WTC11 (cell line): ENCODE measurements around the gene DLL4. TPM values are rescaled to one million over a fixed set of nuclear protein-coding genes. Genes with fewer than 3 reads are reported as not detected.
A peak's percentile ranks its signal among the peaks of the same experiment; 100 is the strongest.

Source experiments
- ARID4B ChIP-seq: sonication (generic); formaldehyde crosslinking; IDR thresholded peaks from 2 replicates; pipeline ENCODE4 v1.8.0; 2023; ENCODE audit warnings: missing genetic modification reagents, mild to moderate bottlenecking, borderline replicate concordance
- CDX4 ChIP-seq: fragments of 250-450 bp; sonication (Bioruptor Pico); IDR thresholded peaks from 2 replicates; pipeline ENCODE4 v1.9.0; 2021; ENCODE audit warnings: moderate library complexity, mild to moderate bottlenecking, inconsistent platforms, borderline replicate concordance
- CREB1 ChIP-seq: sonication (generic); formaldehyde crosslinking; IDR thresholded peaks from 2 replicates; pipeline ENCODE4 v1.8.0; 2023; ENCODE audit warnings: mild to moderate bottlenecking, missing genetic modification reagents
- E2F1 ChIP-seq: sonication (generic); formaldehyde crosslinking; IDR thresholded peaks from 2 replicates; pipeline ENCODE4 v1.8.0; 2022; ENCODE audit warnings: mild to moderate bottlenecking, missing genetic modification reagents
- E2F4 ChIP-seq: sonication (generic); formaldehyde crosslinking; IDR thresholded peaks from 2 replicates; pipeline ENCODE4 v1.8.1; 2022; ENCODE audit warnings: low read depth, mild to moderate bottlenecking, moderate library complexity, missing genetic modification reagents, borderline replicate concordance
- GABPB1 ChIP-seq: sonication (generic); formaldehyde crosslinking; IDR thresholded peaks from 2 replicates; pipeline ENCODE4 v1.8.1; 2023; ENCODE audit warnings: mild to moderate bottlenecking, missing genetic modification reagents
- HMGXB4 ChIP-seq: sonication (generic); formaldehyde crosslinking; IDR thresholded peaks from 2 replicates; pipeline ENCODE4 v1.8.1; 2023; ENCODE audit warnings: mild to moderate bottlenecking, moderate library complexity, missing genetic modification reagents
- IRF2 ChIP-seq: sonication (generic); formaldehyde crosslinking; IDR thresholded peaks from 2 replicates; pipeline ENCODE4 v1.8.0; 2022; ENCODE audit warnings: low read depth, missing genetic modification reagents, borderline replicate concordance
- NR2C2 ChIP-seq: sonication (generic); formaldehyde crosslinking; IDR thresholded peaks from 2 replicates; pipeline ENCODE4 v1.8.0; 2022; ENCODE audit warnings: mild to moderate bottlenecking, missing genetic modification reagents
- PRDM15 ChIP-seq: sonication (generic); formaldehyde crosslinking; IDR thresholded peaks from 2 replicates; pipeline ENCODE4 v1.8.0; 2022; ENCODE audit warnings: missing genetic modification reagents
- RORB ChIP-seq: fragments of 250-450 bp; sonication (Bioruptor Pico); IDR thresholded peaks from 2 replicates; pipeline ENCODE4 v1.9.0; 2021; ENCODE audit warnings: mild to moderate bottlenecking
- TCF7 ChIP-seq: sonication (generic); formaldehyde crosslinking; IDR thresholded peaks from 2 replicates; pipeline ENCODE4 v1.8.0; 2022; ENCODE audit warnings: mild to moderate bottlenecking, low read depth, missing genetic modification reagents, moderate library complexity
- USF2 ChIP-seq: sonication (generic); formaldehyde crosslinking; IDR thresholded peaks from 2 replicates; pipeline ENCODE4 v1.8.1; 2023; ENCODE audit warnings: mild to moderate bottlenecking, missing genetic modification reagents, moderate library complexity
- ZBTB43 ChIP-seq: sonication (generic); formaldehyde crosslinking; IDR thresholded peaks from 2 replicates; pipeline ENCODE4 v1.8.1; 2023; ENCODE audit warnings: mild to moderate bottlenecking, missing genetic modification reagents
- ZNF317 ChIP-seq: sonication (generic); formaldehyde crosslinking; IDR thresholded peaks from 2 replicates; pipeline ENCODE4 v1.8.1; 2023; ENCODE audit warnings: low read depth, mild to moderate bottlenecking, moderate library complexity, missing genetic modification reagents, borderline replicate concordance
- ZNF396 ChIP-seq: fragments of 250-450 bp; sonication (Bioruptor Pico); IDR thresholded peaks from 2 replicates; pipeline ENCODE4 v1.8.0; 2021; ENCODE audit warnings: mild to moderate bottlenecking, moderate library complexity, borderline replicate concordance
- ZNF416 ChIP-seq: fragments of 250-450 bp; sonication (Bioruptor Pico); IDR thresholded peaks from 2 replicates; pipeline ENCODE4 v1.9.0; 2021; ENCODE audit warnings: mild to moderate bottlenecking, inconsistent platforms
- ZNF425 ChIP-seq: fragments of 250-450 bp; sonication (Bioruptor Pico); conservative IDR thresholded peaks from 2 replicates; pipeline ENCODE4 v1.9.0; 2021; ENCODE audit warnings: mild to moderate bottlenecking
- ZNF671 ChIP-seq: fragments of 250-450 bp; sonication (Bioruptor Pico); IDR thresholded peaks from 2 replicates; pipeline ENCODE4 v1.8.0; 2021; ENCODE audit warnings: mild to moderate bottlenecking
- total RNA-seq: library from RNA; stranded (reverse); gene quantifications from 3 replicates; pipeline ENCODE4 v1.2.3, GENCODE V29; 2021

DLL4 gene
- total RNA-seq, 1 experiment from 2014 or later: 0.94 TPM

GRCh38 chr15:40930430-40931299 lies 1.5 kb downstream of the DLL4 start (continued):
- TF ChIP-seq E2F4 (no peak), IRF2 (no peak), ZNF317 (CRISPR knock-in tag) (no peak), NR2C2 (CRISPR knock-in tag) (no peak), ZBTB43 (CRISPR knock-in tag) (0 out of 2 replicates have a peak, but pooled peaks have one; percentile 35), E2F1 (CRISPR knock-in tag) (peak; percentile 24; the same call in 1 of the 2 replicates), PRDM15 (CRISPR knock-in tag) (no peak), RORB (CRISPR knock-in tag) (no peak), HMGXB4 (CRISPR knock-in tag) (peak; percentile 52; the same call in 1 of the 2 replicates), CDX4 (CRISPR knock-in tag) (no peak), TCF7 (CRISPR knock-in tag) (no peak), GABPB1 (CRISPR knock-in tag) (no peak), ARID4B (CRISPR knock-in tag) (no peak), ZNF425 (CRISPR knock-in tag) (no peak), ZNF416 (CRISPR knock-in tag) (no peak), ZNF396 (CRISPR knock-in tag) (no peak), CREB1 (CRISPR knock-in tag) (0 out of 2 replicates have a peak, but pooled peaks have one; percentile 38), USF2 (CRISPR knock-in tag) (0 out of 2 replicates have a peak, but pooled peaks have one; percentile 30), ZNF671 (no peak)
